Smooth muscle cell (in vitro differentiated cells): ENCODE measurements around the gene RPIA. TPM values are rescaled to one million over a fixed set of nuclear protein-coding genes. Genes with fewer than 3 reads are reported as not detected.

Experiments used
- DNase-seq: peaks from one replicate; lab custom pipeline; 2025; ENCODE audit not compliant: unreplicated experiment; lab: John Stamatoyannopoulos, UW
- H2AFZ ChIP-seq: fragments of 200-600 bp; sonication (generic); 2 replicates; pipeline ENCODE4 v1.6.0; 2016; ENCODE audit warnings: antibody characterized with exemption, low read depth, mild to moderate bottlenecking
- H3F3A ChIP-seq: fragments of 200-600 bp; sonication (generic); 2 replicates; pipeline ENCODE4 v1.6.0; 2017; ENCODE audit warnings: antibody characterized with exemption, low read depth
- H3K27ac ChIP-seq: fragments of 200-600 bp; sonication (generic); 2 replicates; pipeline ENCODE4 v1.5.1; 2016; ENCODE audit warnings: low read depth, mild to moderate bottlenecking
- H3K27me3 ChIP-seq: fragments of 200-600 bp; sonication (generic); 2 replicates; pipeline ENCODE4 v1.6.1; 2016; ENCODE audit warnings: low read depth, mild to moderate bottlenecking
- H3K36me3 ChIP-seq: fragments of 200-600 bp; sonication (generic); 2 replicates; pipeline ENCODE4 v1.5.1; 2016; ENCODE audit warnings: low read depth
- H3K4me1 ChIP-seq: fragments of 200-600 bp; sonication (generic); 2 replicates; pipeline ENCODE4 v1.5.1; 2016; ENCODE audit warnings: low read depth
- H3K4me2 ChIP-seq: fragments of 200-600 bp; sonication (generic); 2 replicates; pipeline ENCODE4 v1.6.0; 2016; ENCODE audit warnings: mild to moderate bottlenecking
- H3K4me3 ChIP-seq: fragments of 200-600 bp; sonication (generic); 2 replicates; pipeline ENCODE4 v1.5.1; 2016; ENCODE audit warnings: mild to moderate bottlenecking
- H3K79me2 ChIP-seq: fragments of 200-600 bp; sonication (generic); 2 replicates; pipeline ENCODE4 v1.6.0; 2016; ENCODE audit warnings: low read depth, mild to moderate bottlenecking
- H3K9ac ChIP-seq: fragments of 200-600 bp; sonication (generic); 2 replicates; pipeline ENCODE4 v1.6.0; 2016; ENCODE audit warnings: low read depth
- H3K9me3 ChIP-seq: fragments of 200-600 bp; sonication (generic); replicated peaks from 2 replicates; pipeline ENCODE4 v1.5.1; 2016; ENCODE audit warnings: low read depth
- H4K20me1 ChIP-seq: fragments of 200-600 bp; sonication (generic); 2 replicates; pipeline ENCODE4 v1.6.0; 2016; ENCODE audit warnings: low read depth
- WGBS: methylation state at CpG from one replicate; pipeline ENCODE4 v1.1.7; 2016; ENCODE audit warnings: low lambda C conversion rate; 5-methylcytosine and 5-hydroxymethylcytosine counted together
- polyA plus RNA-seq: library from polyadenylated mRNA; unstranded; fragments of >200 nt; fragmentation: Nextera tagmentation; extraction: Ambion mirVana; gene quantifications from 2 replicates; pipeline ENCODE4 v1.2.1, GENCODE V29; 2016
- total RNA-seq: library from RNA; depleted of rRNA; stranded (reverse); fragments of >200 nt; gene quantifications from 2 replicates; pipeline ENCODE4 v1.2.3, GENCODE V29; 2014
- TF ChIP-seq, protein P1 (sequence below): fragments of 200-600 bp; sonication (generic); IDR thresholded peaks from 2 replicates; pipeline ENCODE4 v1.5.1; 2017; ENCODE audit warnings: borderline replicate concordance, mild to moderate bottlenecking, antibody characterized with exemption; ENCODE audit not compliant: insufficient read depth, poor library complexity, severe bottlenecking

RPIA gene
- total and polyA plus RNA-seq, 2 experiments from 2014 or later, result 8.9 to 9.9 TPM

DNA sequence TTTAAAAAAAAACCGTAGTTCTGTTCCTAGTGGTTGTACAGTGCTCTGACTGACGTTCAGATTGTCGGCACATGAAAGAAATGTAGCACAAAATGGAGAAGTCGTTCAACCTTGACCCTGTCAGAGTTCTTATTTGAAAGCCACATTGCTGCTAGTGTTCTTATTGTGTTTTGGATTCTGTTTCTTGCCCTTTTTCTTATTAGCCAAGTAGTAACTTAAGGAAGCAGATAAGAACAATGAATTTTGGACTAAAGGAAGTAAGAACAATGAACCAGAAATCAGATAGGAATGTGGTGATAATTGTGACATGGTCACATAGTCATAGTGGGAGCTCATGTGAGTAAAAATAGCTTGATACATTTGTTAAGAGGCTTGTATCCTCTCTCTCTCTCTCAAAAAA, 45.9 kb downstream of the RPIA start:
- peaks cover 8% of the 10 kb centered on the region for H3K36me3 ChIP-seq
- H3K27me3 ChIP-seq, result no peaks in the 10 kb centered on the region
- H3K4me1 ChIP-seq, result no peaks in the 10 kb centered on the region
- H3K9ac ChIP-seq, result no peak overlapping the region
- H3K4me2 ChIP-seq, result no peak overlapping the region
- H3K27ac ChIP-seq, result no peak overlapping the region
- no peak overlapping the region for H2AFZ ChIP-seq
- no peak overlapping the region for H3K4me3 ChIP-seq
- no peaks in the 10 kb centered on the region for H3F3A ChIP-seq
- H4K20me1 ChIP-seq, result peaks cover 2% of the 10 kb centered on the region
- TF ChIP-seq, protein P1, sequence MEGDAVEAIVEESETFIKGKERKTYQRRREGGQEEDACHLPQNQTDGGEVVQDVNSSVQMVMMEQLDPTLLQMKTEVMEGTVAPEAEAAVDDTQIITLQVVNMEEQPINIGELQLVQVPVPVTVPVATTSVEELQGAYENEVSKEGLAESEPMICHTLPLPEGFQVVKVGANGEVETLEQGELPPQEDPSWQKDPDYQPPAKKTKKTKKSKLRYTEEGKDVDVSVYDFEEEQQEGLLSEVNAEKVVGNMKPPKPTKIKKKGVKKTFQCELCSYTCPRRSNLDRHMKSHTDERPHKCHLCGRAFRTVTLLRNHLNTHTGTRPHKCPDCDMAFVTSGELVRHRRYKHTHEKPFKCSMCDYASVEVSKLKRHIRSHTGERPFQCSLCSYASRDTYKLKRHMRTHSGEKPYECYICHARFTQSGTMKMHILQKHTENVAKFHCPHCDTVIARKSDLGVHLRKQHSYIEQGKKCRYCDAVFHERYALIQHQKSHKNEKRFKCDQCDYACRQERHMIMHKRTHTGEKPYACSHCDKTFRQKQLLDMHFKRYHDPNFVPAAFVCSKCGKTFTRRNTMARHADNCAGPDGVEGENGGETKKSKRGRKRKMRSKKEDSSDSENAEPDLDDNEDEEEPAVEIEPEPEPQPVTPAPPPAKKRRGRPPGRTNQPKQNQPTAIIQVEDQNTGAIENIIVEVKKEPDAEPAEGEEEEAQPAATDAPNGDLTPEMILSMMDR, result no peak
- H3K9me3 ChIP-seq, result no peaks in the 10 kb centered on the region
- WGBS, result 95% methylated on average over 4 of the region's 4 CpGs
- H3K79me2 ChIP-seq, result no peaks in the 10 kb centered on the region
- DNase-seq, result no peak

- TF ChIP-seq, protein P1, result no peak
- no peaks in the 10 kb centered on the region for H3F3A ChIP-seq
- H3K9ac ChIP-seq, result no peak overlapping the region
- H3K4me2 ChIP-seq, result no peak overlapping the region
- H3K36me3 ChIP-seq, result peaks cover 14% of the 10 kb centered on the region
- no peaks in the 10 kb centered on the region for H3K27me3 ChIP-seq
- H4K20me1 ChIP-seq, result peaks cover 2% of the 10 kb centered on the region
- H3K27ac ChIP-seq, result no peak overlapping the region
- H2AFZ ChIP-seq, result no peak overlapping the region
- no peak overlapping the region for H3K4me3 ChIP-seq
- DNase-seq, result no peak
- no peaks in the 10 kb centered on the region for H3K79me2 ChIP-seq
- no peaks in the 10 kb centered on the region for H3K4me1 ChIP-seq
- WGBS, result 82% methylated on average over 3 of the region's 3 CpGs
- H3K9me3 ChIP-seq, result no peaks in the 10 kb centered on the region
Measured at GRCh38 chr2:88738271-88738670, 46.8 kb downstream of the RPIA start.

GRCh38 chr2:88739985-88740600, 48.6 kb downstream of the RPIA start:
- Histone ChIP-seq H2AFZ (no peak overlapping the region), H3F3A (no peaks in the 10 kb centered on the region), H3K27me3 (no peaks in the 10 kb centered on the region), H4K20me1 (peaks cover 2% of the 10 kb centered on the region), H3K4me2 (no peak overlapping the region), H3K79me2 (no peaks in the 10 kb centered on the region), H3K4me1 (no peaks in the 10 kb centered on the region), H3K27ac (no peak overlapping the region), H3K36me3 (peaks cover 23% of the 10 kb centered on the region), H3K9ac (no peak overlapping the region), H3K4me3 (no peak overlapping the region), H3K9me3 (peaks cover 4% of the 10 kb centered on the region)
- TF ChIP-seq, protein P1, result peak; percentile 84
- DNase-seq, result peak; percentile 6
- WGBS, result 58% methylated on average over 7 of the region's 7 CpGs

GRCh38 chr2:88746929-88747490, 55.5 kb downstream of the RPIA start:
- H3K9ac ChIP-seq, result no peak overlapping the region
- H3K27me3 ChIP-seq, result no peaks in the 10 kb centered on the region
- no peak overlapping the region for H3K4me2 ChIP-seq
- H3K4me3 ChIP-seq, result no peak overlapping the region
- peaks cover 37% of the 10 kb centered on the region for H3K36me3 ChIP-seq
- no peaks in the 10 kb centered on the region for H4K20me1 ChIP-seq
- 97% methylated on average over 6 of the region's 6 CpGs for WGBS
- no peaks in the 10 kb centered on the region for H3K4me1 ChIP-seq
- H3K79me2 ChIP-seq, result no peaks in the 10 kb centered on the region
- H3K27ac ChIP-seq, result no peak overlapping the region
- DNase-seq, result no peak
- no peaks in the 10 kb centered on the region for H3F3A ChIP-seq
- H3K9me3 ChIP-seq, result peaks cover 10% of the 10 kb centered on the region
- H2AFZ ChIP-seq, result no peak overlapping the region
- TF ChIP-seq, protein P1, result no peak
